SK-N-MC (cell line): ENCODE measurements around the gene FCHSD1.

Experiments used
- EZH2 ChIP-seq: fragments of 200-600 bp; sonication (generic); IDR thresholded peaks from one replicate; pipeline ENCODE4 v1.6.1; 2017; ENCODE audit warnings: antibody characterized with exemption
- POLR2AphosphoS5 ChIP-seq: IDR thresholded peaks from 2 replicates; pipeline ENCODE4 v1.6.1; 2012; ENCODE audit warnings: mild to moderate bottlenecking, low read depth, low read length, borderline replicate concordance

GRCh38 chr5:141675672-141676071, 24.5 kb upstream of the FCHSD1 start:
- no peak for TF ChIP-seq EZH2
- TF ChIP-seq POLR2AphosphoS5 = no peak
